Measurements from ENCODE around the gene SGCD.

SGCD gene

DNA sequence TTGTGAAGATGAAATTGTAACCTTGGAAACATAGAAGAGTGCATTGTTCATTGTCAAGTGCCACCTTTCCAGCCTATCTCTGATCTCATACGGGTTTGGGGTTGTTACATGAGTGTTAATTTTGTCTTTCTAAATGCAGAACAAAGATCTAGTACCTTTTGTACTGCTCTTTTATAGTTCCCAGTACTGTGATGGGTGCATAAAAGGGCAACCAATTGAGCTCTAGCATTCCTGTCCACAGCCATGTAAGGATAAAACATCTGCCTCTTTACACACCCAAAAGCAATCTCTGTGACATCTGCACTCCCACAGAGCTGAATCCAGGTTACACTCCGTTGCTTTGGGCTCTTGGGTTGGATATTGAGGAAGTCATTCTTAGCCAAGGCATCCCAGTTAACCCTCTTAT lies 255.2 kb downstream of the SGCD start:
- TF ChIP-seq CTCF (IDR thresholded peaks at IDR 0.05; ENCODE audit: control insufficient read depth, insufficient read depth, low read depth, low read length, missing control alignments), result no peak
- no peak overlapping the region for H3K4me3 ChIP-seq (ENCODE audit: control insufficient read depth, low read depth, low read length)
- DNase-seq (ENCODE audit: low read depth), result no peak

DNA sequence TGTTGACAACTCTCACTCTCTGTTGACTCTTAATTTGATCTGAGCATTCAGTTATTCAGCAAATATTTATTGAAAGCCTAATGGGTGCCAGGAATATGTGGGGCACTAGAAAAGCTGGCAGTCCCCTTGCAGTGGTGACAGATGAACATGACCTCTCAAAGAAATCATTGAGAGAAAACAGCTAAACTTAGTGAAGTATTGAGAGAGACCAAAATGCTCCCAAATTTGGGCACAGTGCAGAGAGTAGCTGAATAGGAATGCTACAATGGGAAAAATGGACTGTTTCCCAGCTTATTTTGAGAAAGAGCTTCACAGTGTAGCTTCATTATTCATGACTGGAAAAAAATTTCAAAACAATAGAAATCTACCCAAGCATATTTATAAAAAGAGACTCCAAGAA lies 257.9 kb downstream of the SGCD start:
- DNase-seq (ENCODE audit: low read depth), result no peak
- H3K4me3 ChIP-seq (ENCODE audit: control insufficient read depth, low read depth, low read length), result no peak overlapping the region
- TF ChIP-seq CTCF (IDR thresholded peaks at IDR 0.05; ENCODE audit: control insufficient read depth, insufficient read depth, low read depth, low read length, missing control alignments), result no peak

DNA sequence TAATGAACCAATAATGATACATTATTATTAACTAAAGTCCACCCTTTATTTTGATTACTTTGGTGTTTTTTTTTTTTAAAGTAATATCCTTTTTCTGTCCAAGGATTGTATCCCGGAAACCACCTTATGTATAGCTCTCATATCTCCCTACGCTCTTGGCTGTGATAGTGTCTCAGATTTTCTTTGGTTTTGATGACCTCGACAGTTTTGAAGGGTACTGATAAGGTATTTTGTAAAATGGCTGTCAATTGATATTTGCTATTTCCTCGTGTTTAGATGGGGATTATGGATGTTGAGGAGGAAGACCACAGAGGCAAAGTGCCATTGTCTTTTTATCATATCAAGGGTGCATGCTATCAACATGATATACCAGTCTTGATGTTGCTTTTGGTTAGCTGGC lies 259.0 kb downstream of the SGCD start:
- no peak overlapping the region for H3K4me3 ChIP-seq (ENCODE audit: control insufficient read depth, low read depth, low read length)
- TF ChIP-seq CTCF (IDR thresholded peaks at IDR 0.05; ENCODE audit: control insufficient read depth, insufficient read depth, low read depth, low read length, missing control alignments), result no peak
- no peak for DNase-seq (ENCODE audit: low read depth)

DNA sequence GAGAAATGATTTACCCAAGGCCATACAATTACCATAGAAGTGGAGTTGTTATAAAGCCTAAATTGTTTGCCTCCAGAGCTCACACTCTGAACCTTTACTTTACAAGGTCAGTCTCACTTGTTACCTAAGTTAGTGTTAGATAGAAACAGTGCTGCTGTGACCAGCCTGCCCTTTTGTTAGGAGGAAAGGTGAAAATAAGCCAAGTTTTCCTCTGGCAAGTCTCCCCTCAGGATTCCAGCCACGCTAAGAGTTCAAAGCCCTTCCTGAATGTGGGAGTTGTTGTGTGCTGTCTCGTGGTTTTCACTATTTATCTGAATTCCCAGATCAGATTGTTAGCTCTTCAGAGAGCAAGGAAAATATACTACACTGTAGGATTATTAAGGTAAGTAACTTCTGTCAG lies 260.0 kb downstream of the SGCD start:
- no peak overlapping the region for H3K4me3 ChIP-seq (ENCODE audit: control insufficient read depth, low read depth, low read length)
- no peak for TF ChIP-seq CTCF (IDR thresholded peaks at IDR 0.05; ENCODE audit: control insufficient read depth, insufficient read depth, low read depth, low read length, missing control alignments)
- no peak for DNase-seq (ENCODE audit: low read depth)

DNA sequence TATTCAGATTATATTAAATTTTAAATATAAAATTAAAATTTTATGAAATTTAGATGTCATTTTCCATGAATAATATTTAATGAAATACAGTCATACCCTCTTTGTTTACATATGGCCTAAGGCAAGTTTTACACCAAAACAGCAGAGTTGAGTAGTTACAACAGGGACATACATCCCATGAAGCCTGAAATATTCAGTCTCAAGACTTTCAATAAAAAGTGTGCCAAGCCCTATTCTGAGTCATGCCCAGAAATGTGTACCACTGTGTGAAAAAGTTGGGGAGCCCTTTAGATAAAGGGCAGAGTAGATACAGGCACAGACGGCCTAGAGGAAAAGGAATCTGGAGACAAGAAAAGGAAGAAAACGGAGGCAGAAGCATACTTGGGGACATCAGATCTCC lies 261.3 kb downstream of the SGCD start:
- H3K4me3 ChIP-seq (ENCODE audit: control insufficient read depth, low read depth, low read length), result no peak overlapping the region
- DNase-seq (ENCODE audit: low read depth), result no peak
- no peak for TF ChIP-seq CTCF (IDR thresholded peaks at IDR 0.05; ENCODE audit: control insufficient read depth, insufficient read depth, low read depth, low read length, missing control alignments)

- no peak for TF ChIP-seq CTCF (IDR thresholded peaks at IDR 0.05; ENCODE audit: control insufficient read depth, insufficient read depth, low read depth, low read length, missing control alignments)
- no peak overlapping the region for H3K4me3 ChIP-seq (ENCODE audit: control insufficient read depth, low read depth, low read length)
- no peak for DNase-seq (ENCODE audit: low read depth)
Observed at GRCh38 chr5:156589104-156589945, 262.4 kb downstream of the SGCD start.
